ENCODE results near the gene RPS6KA2.
A peak's percentile ranks its signal among the peaks of the same experiment; 100 is the strongest.

Gene RPS6KA2

DNA sequence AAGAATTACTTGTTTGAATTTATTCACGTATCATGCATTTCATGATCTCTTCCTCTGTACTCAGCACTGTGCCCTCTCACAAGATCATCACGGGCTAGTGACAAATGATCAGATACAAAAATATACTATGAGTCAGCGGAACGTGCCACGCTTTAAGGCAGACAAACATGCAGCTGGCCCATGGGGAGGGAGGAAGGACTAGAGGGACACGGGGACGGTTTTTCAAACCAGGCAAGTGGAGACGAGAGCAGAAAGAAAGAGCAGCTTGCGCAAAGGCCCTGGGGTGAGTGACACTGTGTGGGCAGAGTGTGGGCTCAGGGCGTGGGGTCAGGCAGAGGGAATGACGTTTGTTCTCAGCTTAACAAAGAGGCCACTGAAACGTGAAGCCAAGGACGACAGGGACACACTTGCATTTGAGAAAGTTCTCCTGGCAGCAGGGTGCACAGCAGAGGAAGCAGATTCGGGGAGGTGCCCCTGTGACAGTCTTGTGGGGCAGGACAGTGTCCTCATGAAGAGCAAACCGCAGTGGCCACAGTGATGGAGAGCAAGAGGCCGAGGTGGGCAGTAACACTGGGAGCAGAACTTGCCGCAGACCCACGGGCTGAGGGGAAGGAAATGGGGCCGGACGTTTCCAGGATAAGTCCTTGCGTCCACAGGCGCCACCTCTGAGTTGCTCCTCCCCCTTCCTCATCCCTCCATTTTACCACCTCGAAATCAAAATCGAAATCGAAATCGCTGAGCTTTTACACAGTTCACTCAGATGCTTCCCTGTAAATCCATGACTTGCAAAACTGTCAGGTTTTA lies 6.9 kb upstream of the RPS6KA2 start:
- DNase-seq = no peak

DNA sequence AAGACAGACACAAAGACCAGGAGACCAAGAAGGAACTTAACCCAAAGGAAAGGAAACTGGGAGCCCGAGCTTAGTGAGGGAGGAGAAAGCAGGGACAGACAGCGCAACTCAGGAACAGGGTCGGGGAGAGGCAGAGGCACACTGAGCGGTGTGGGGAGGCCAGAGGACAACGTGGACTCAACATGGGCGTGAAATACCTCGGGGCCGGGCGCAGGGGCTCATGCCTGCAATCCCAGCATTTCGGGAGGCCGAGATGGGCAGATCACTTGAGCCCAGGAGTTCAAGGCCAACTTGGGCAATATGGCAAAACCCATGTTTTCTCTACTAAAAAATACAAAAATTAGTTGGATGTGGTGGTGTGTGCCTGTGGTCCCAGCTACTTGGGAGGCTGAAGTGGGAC lies 5.7 kb upstream of the RPS6KA2 start:
- no peak for DNase-seq

DNA sequence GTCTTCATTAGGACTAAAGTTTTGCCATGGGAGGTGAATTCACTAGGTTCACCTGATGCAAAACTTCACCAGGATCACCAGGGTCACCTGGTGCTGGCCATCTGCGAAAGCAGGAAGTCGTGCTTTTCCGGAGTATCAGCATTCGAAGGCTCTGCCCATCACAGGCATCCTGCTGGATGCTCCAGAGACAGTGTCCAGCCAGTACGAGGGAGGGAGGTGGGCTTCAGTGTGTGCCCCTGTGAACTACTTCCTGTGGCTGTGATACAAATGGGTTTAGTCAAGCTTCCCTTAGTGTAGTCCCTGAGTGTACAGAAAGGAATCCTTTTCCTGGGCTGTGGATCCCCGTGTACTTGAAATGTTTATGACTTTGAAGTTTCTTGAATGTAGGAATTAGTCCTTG lies 3.4 kb upstream of the RPS6KA2 start:
- no peak for DNase-seq

DNA sequence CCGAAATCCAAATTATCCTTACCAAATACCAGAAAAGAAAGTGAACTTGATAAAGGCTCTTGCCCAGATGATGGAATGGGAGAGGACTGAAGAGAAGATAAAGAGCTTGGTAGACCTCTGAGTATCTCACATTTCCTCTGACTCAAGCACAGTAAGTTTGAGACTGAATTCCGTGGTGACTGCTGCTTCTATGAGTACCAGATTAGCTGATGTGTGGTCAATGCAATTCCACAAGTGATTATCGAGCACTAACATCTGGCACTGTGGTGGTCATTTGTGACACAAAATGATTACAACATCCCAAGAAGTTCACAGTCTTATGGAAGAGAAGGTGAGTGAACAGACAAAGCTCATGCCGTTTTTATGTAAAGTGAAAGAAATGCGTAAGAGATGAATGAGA lies 2.6 kb upstream of the RPS6KA2 start:
- no peak for DNase-seq

DNA sequence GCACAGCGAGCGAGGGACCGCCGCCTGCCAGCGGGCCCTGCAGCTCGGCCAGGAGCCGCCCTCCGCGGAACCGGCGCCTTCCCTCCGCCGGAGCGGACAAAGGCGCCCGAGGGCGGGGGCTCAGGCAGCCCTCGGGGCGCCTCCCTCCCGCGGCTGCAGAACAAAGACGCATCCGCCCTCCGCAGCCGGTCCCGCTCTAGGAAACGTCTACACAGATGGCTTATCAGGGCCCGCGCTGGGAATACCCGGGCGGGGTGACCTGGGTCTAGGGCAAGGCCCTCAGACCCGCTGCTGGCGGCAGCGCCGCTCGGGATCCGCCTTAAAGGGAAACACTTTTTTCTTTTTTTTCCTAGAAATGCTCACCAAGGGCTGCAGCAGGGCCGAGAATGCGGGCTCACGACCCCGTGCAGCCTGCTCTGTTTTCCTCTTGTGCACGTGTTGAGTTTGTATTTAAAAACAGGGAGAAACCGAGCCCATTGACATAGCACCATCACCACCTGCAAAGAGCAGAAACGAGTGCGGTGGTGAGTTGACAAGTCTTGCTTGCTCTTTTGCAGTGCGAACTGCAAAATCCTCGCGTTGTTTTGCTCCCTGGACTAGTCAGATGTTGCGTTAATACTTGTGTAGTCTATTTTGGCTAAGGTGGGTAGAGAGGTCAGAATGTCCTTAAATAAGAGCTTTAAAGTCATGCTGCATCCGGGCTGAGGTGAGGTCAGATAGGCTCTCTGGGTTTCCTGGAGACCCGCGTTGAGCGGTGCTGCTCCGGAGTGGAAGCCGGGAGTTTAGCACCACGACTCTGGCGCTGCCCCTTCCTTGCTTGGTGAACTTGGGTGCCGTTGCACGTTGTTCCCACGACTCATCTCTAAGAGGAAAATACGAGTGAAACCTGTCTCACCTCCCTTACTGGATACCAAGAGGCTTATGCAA lies 1.1 kb upstream of the RPS6KA2 start:
- DNase-seq = no peak

DNA sequence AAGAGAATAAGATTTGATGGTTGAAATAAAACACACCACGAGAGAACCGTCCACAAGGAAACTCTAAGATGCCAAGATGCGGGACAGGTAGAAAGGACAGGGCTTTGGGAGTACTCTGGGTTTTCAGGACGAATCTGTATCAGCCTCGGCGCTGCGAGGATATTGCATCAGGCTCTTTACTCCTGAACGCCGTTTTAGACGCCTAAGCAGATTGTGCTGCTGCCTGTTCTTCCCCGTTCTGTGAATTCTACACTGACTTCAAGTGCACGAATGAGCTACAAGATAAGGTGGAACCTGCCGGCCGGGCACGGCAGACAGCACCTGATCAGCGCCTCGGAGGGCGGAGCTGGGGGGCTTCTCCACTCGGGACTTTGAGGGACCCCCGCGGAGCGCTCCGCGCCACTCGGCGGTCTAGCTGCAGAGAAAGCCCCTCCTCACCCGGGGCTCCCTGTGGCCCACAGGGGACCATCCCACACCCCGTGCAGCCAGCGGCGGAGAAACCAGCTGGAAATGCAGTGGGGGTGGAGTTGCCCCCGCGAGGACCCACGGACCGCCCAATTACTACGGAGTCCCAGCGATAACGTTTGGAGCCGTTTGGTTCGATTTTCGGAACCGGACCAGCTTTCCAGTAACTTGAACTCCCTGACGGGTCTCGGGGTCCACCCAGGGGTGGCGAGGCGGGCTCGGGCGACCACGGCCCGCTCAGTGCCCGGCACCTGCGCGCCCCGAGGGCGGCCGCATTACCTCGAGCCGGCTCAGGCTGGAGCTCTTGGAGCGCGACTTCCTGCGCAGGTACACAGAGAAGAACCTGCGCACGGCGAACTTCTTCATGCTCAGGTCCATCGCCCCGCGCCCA lies 646 bp downstream of the RPS6KA2 start:
- DNase-seq = no peak

DNA sequence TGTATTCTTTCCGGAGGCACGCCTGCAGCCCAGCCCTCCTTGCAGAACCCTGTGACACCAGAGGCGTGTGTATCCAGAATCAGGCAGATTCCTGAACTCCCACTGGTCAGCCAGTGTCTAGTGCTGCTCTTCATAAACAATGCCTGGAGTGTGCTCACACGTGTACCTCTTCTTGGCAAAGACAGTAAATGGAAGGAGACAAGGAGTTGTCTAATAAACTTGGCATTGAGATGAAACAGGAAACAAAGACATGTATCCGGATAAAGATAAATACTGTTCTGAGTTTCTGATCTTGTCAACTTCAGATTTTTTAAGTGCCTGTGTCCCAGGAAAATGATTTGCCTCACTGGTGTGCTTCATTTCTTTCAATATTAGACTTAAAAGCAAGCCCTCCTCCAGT lies 1.7 kb downstream of the RPS6KA2 start:
- no peak for DNase-seq

DNA sequence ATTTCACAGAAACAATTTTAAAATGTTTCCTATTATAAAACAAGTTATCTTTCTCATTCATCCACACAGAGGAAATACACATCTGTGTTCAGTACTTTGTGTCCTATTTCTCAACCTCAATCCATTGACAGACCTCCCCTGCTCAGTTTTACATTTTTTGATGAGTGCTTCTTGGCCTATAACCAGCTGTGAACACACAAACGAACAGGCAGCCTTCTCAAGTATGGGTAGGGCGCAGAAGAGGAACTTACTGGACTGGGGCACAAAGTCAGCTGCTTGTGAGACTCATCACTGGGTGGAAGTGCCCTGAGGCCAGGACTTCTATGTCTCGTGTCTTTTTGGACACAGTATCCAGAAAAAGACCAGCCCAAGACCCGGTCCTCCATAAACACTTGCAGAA lies 2.8 kb downstream of the RPS6KA2 start:
- no peak for DNase-seq

DNA sequence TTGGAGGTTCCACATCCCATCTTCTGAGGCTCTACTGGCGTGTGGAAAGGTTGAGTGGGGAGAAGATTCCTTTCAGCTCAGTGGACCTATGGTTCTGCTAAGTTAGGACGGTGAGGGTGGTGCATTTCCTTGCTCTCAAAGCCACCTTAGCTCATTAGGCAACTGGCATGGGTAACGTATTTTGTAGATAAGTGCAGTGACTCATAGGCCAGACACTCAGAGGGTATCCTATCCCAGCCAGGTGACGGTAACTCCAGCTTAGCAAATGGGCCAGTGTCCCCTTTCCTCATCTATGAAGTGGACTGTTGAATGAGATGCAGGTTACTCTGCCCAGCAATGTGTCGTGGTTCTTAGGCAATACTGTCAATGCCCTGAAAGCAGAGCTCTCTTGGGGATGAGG lies 3.7 kb downstream of the RPS6KA2 start:
- no peak for DNase-seq

DNA sequence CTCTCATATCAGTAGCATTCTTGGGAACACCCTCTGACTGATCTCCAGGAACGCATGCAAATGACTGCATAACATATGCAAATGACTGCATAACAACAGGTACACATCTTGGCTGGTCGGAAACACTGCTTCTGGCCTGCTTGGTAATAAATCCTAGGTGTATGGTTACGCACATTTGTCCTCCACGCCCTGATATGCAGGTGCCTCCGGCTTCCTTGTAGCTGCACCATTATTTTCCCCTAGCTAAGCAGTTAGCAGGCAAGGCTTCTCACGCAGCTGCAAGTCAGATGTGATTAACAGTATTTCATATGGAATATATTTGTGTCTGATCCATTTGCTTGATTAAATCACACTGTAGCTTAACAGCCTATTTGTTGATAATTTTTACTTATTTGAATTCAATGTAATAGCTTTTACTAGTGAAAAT lies 5.9 kb downstream of the RPS6KA2 start:
- no peak for DNase-seq

DNA sequence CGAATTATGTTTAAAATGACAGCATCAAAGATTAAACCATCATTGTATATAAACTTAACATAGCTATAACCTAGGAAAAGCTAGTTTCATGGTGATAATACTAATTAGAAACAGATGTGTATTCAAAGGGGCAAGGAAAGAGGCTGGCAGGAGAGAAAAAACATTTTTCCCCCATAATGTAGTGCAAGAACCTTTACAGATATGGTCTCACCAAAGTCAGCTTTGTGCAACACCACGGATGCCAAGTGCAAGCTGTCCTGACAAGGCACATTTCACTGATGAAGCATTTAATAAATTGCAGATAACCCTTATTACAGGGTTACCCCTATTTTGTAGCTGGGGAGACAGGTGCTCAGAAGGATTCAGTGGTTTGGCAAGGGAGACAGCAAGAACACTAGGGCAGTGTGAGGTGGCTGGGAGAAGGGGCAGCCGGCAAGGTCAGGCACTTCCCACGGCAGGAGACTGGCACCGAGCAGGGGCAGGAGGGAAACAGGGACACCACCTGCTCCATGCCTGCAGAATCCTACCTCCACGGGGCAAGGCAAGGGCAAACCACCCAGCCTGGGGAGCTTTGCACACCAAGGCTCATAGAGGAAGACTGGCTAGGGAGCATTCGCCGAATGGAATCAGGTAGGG lies 6.5 kb downstream of the RPS6KA2 start:
- DNase-seq = peak in 1 of 2 experiments; percentile 43

DNA sequence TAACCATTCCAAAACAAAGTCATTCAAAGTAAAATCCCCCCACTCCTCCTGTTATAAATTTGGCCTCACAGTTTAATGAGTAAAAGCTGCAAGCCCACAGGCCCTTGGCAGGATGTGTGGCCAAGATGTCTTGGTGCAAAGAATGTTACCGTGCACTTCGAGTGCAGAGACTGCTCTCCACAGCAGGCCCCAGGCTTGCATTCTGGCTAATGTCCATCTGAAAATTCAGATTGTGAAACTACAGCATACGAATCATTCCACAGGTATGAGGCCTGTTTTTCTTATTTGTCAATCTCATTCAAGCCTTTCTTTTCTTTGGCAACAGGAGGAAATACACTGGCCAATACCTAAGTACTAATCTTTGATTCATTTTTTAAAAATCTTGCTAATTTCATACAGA lies 7.1 kb downstream of the RPS6KA2 start:
- DNase-seq = no peak

DNA sequence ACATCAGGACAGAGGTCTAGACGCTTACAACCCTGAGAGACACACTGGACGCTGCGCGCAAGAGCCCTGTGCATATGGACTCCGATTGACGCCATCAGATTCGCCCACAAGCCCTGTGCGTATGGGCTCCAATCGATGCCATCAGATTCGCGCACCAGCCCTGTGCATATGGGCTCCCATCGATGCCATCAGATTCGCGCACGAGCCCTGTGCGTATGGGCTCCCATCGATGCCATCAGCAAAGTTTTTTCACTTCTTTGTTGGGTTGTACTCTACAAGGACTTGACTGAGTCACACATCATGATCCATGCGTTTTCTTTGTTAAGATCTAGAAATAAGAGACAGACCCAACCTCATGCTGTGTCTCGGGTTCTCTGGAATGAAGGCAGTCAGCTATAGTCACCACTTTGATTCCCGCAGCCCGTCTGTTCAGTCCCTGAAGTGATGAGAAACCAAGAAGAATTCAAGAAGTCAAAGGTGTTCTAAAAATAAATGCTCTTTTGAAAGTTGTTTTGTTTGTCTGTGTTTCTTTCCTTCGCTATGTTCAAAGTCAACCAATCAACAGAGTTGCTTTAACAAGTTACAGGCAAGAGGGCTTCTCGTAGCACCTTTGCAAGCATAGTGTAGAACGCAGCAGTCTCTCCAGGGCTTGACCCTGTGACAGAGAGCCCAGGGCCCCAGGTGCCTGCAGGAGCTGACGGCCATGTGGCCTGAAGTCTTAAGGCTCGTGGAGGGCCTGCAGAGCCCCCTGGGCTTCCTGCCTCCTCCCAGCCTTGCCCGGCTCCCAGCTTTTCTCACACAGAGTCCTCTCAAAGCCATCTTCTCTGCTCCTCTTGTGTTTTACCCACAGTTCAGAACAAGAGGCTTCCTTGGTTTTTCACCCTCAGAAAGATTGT lies 7.9 kb downstream of the RPS6KA2 start:
- no peak for DNase-seq

DNA sequence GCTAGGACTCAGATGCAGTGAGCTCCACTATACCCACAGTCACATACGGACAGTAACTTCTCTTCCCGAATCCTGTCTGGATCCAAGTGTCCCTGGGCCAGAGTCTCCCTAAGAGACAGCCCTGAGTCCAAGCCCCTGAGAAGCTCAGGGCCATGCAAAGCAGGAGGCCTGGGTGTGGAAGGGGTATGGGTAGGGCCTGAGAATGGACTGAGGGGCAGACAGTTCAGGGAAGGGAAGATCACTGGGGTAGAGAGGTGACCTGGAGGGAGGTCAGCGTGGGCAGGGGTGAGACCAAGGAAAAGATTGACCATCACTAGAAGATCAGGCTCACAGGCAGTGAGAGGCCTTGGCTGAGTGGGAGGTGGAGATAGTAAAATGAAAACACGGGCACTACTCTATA lies 8.8 kb downstream of the RPS6KA2 start:
- DNase-seq = no peak

DNA sequence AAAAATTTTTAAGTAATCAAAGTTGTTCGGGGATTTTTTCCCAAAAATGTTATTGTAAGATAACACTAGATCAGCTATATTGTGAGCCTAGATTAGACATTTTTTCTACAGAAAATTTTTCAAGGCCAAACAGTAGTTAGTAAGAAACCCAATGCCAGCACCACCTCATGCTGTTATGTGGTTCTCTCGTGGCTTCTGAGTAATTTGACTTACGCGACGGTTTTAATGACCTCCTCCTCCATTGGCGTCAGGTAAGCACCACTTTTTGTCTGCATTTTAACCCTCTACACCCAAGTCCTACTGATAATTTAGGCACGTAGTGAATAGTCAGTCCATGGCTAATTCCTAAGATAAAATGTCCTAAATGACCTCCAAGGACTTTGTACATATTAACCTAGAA lies 9.7 kb downstream of the RPS6KA2 start:
- DNase-seq = no peak

DNA sequence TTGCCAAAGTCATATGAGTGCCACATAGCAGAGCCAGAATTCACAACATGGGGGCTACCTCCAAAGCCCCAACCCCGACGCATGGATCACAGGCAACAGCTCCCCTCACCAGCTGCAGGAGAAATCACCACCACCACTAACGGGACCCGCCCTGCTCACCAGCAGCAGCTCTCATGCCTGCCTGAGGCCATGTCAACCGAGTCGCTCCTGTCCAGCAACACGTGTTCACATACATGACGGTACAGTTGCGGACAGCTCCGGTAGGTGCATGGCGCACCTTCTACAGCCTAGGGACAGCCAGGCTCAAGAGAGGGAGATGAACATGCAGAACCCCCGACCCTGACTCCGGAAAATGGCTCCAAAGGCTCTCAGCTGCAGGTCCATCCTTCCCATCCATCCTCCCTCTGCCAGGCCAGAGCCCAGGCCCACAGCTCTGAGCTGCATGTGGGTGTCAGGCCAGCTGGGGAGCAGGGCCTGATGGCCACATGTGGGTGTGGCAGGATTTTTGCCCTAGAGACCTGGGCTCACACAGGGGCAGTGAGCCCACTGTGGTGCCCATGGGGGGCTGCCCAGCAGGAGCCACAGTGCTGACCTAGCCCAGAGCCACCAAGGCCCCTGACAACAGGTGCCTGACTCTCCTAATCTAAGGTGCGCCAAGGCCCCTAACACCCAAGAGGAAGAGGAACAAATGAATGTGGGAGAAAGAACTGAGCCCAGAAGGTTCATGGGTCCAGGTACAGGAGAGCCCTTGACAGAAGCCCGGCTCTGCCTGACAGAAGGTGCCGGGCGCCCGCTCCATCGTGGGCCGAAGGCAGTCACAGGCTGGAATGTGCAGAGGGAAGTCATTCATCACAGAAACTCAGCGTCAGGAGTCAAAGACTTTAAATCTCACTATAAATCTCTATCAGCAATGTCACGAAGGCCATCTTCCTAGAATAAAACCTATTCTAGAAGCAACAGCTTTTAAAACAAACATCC lies 10.5 kb downstream of the RPS6KA2 start:
- DNase-seq = no peak

DNA sequence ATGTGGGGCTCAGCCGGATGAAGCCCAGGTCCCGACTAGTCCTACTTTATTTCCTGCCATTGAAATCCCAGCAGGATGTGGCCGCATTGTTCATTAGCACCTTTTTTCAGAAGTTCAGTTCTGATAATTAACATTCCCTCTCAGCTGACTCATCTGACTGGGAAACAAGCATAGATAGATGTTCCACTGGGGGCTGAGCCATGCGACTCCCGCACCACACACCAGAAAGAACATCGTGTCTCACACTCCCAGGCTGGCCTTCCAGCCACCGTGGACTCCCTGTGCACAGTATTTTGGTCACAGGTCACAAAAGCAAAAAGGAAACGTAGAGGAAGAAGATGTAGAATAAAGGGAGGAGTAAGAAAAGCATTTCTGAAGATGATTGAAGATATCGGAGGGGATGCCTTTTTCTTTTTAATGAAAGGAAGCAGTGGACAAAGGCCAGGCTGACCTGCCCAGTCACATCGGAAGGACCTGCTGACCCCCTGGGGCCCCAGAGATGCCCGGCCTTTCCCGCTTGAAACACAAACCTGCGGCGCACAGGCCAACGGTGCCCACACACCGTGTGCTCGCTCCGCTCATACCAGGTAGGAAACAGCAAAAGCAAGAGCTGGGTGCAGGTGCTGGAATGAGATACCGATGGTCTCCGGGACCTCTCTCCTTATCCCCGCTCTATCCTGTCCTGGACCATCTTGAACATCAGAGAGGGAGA lies 11.8 kb downstream of the RPS6KA2 start:
- no peak for DNase-seq

DNA sequence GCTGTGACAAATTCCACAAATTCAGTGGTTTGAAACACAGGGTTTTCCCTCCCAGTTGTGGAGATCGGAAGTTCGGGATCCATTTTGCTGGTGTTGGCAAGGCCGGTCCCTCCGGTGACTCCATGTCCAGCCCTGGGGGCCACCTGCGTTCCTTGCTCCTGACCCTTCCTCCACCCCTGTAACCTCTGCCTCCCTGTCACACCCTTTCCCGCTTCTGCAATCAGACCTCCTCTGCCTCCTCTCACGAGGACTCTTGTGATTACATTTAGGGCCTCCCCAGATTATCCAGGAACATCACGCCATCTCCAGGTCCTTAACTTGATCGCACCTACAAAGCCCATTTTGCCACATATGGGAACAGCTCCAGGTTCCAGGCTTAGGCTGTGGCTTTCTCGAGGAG lies 12.5 kb downstream of the RPS6KA2 start:
- no peak for DNase-seq

DNA sequence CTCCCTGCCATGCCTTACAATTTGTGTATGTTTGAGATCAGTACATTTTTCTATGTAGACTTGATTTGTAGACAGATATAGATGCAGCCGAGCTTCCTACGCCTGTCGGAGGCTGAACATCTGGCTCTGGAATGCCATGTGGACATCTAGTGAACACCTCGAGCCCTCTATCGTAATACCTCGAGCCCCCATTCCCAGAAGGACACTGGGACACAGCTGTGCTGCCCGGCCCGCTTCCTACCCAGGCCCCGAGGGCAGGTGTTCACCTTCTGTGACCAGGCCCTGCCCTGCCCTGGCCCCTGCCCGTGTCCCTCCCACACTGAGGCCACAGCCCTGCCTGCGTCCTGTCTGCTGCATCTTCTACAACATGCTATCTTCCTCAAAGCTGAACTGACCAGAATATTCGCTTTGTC lies 12.9 kb downstream of the RPS6KA2 start:
- DNase-seq = no peak

DNA sequence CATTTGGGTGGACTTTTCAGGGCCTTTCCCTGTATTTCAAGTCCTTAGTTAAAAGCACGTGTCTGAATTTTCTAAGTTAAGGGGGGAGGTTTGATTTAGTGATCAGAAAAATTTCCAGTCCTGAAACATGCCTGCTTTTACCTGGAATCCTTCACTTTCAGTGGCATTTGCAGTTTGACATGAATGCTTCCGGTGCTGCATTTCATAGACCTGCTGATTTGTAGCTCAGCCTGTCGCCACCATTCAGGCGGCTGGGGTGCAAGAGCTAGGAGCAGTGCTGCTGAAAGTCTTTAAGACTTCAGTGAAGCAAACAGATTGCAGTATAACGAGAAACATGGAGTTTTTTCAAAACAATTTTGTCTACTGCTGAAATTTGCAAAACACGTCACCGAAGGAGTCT lies 14.0 kb downstream of the RPS6KA2 start:
- no peak for DNase-seq

All from cerebellar nuclear complex (tissue), 1 donor.